GM21423 (cell line): ENCODE measurements around the gene SCFD2.
"Not testable (repeated sequence)": the region's sequence is repeated elsewhere in the genome, so short reads cannot be mapped to it uniquely, and the experiment has no call there.

Experiments used
- ATAC-seq: cut with Tn5 transposase; IDR thresholded peaks from one replicate; pipeline ENCODE4 v1.9.1; 2021; ENCODE audit warnings: mild to moderate bottlenecking, moderate library complexity; ENCODE audit not compliant: unreplicated experiment

Gene SCFD2

GRCh38 chr4:53150631-53151488, 215.0 kb downstream of the SCFD2 start:
- no peak for ATAC-seq

GRCh38 chr4:53147711-53148110, 218.2 kb downstream of the SCFD2 start:
- no peak for ATAC-seq

GRCh38 chr4:53147197-53147596, 218.7 kb downstream of the SCFD2 start:
- ATAC-seq = no peak

- no peak for ATAC-seq
Observed at GRCh38 chr4:53141308-53141707, 224.6 kb downstream of the SCFD2 start.

- ATAC-seq = not testable (repeated sequence)
Observed at GRCh38 chr4:53139256-53139655, 226.6 kb downstream of the SCFD2 start.

GRCh38 chr4:53137468-53137867, 228.4 kb downstream of the SCFD2 start:
- ATAC-seq = no peak

DNA sequence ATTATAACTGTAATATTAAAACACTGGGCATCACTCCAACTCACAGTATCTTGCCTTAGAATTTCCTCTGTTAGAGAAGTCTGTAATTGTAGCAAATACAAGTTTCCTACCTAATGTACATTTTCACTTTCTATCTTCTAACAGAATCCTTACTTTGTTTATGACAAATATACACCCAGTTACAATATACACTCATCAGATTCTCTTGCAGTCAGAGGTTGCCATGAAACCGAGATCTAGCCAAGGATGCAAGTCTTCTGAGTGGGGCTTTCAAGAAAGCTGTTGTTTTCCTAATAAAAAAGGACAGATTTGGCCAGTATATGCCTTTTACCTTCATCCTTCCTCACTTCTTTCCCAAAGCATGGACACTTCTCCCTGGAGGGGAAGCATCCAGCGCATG, 228.9 kb downstream of the SCFD2 start:
- ATAC-seq = no peak

DNA sequence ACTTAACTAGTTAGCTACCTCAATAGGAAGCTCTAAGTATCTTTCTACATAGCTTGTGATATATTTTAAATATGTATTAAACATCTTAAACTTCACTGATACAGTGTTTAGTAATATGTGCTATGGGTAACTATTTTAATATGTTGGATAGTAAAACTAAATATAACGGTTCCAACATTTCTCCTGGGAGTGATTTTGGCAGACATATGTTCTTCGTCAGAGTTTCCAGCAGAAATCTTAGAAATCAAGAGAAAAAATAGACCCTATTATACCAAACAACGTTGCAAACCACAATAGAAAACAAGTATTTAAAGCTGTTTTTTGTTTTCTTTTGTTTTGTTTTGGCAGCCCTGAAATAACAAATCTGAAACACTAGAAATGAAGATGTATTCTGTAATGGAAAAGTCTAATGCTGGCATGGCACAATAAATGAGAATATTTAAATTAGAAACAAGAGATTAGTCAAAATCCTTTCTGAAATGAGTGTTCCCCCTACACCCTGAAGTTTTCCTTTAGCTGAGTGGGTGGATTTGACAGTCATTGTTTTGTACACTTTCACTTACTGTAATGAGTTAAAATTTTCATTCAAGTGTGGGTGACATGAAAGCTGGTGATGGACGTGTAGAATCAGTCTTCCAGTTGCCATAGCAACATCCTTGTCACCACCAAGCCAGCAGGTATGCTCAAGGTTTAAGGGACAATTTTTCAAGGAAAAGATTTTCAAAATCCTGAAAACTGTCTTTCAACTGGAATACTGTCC, 233.5 kb downstream of the SCFD2 start:
- no peak for ATAC-seq

GRCh38 chr4:53131562-53131925, 234.3 kb downstream of the SCFD2 start:
- no peak for ATAC-seq

DNA sequence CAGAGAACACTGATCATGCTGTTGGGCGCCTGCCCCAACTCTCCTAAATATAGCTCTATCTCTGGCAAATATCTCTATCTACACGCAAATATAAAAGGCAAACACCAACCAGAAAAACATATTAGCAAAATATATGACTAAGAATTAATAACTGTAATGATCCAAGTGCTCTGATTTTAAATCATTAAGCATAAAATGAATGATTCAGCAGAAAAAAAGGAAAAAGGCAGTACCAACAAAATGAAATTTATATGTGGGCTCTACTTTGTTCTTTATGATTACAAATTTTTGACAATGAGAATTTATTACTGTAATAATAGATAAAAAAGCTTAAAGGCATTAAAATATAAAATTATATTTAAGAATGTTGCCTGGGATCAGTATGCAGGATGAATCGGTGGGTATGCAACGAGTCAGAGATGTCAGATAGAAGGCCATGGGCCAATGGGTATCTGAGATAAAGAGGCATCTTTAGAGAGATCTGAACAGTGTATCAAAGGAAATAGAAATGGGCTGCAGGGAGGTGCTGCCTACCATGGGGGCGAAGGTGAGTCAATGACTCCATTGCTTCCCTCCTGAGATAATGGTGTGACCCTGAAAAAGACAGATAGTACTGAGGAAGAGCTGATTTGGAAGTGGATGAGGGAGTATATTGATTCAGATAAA, 234.8 kb downstream of the SCFD2 start:
- no peak for ATAC-seq

GRCh38 chr4:53128706-53129357, 237.0 kb downstream of the SCFD2 start:
- ATAC-seq = no peak

DNA sequence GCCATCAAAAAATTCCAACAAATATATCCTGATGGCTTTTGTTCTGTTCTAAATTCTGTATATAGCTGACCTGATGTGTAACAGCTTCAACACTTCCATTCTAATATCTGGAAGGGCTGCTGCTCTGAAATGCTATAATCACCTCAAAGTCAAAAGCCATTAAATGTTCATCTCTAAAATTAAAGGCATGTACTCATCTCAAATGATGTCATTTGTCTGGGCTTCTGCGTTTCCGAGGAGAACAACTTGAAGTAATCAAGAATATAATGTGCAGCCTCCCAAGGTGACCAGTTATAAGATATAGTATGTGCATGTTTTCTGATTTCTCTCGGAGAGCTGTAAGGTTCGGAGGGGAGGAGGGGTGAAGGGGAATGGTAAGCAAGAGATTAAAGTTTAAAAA, 237.6 kb downstream of the SCFD2 start:
- ATAC-seq = no peak

- ATAC-seq = no peak
Observed at GRCh38 chr4:53127365-53127764, 238.5 kb downstream of the SCFD2 start.

DNA sequence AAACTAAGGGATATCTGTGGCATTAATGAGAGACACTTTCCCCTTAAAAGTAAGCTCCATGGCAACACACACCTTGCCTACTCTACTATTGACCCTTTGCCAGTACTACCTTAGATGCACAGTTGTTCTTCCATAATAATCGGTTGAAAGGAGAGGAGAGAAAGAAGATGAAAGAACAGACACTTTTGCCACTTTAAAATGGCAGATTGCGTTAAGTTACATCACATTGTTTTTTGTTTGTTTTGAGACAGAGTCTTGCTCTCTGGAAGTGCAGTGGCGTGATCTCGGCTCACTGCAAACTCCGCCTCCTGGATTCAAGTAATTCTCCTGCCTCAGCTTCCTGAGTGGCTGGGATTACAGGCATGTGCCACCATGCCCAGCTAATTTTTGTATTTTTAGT, 239.8 kb downstream of the SCFD2 start:
- ATAC-seq = no peak

DNA sequence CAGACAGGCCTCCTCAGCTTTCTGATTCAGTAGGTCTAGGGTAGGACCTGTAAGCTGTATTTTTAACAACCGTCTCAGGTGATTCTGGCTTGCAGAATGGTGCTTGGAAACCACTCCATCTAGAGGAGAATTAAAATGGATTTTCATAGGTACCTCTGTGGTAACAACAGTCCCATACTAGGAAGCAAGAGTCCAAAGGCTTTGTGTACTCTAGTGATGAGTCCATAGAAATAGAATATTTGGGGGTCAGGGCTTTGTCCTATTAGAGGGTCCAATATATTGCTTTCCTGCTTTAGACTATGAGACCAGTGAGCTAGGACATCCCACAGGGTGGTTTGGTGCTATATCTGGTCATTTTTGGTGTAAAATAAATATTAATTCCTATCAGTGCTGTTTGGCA, 242.0 kb downstream of the SCFD2 start:
- ATAC-seq = no peak

DNA sequence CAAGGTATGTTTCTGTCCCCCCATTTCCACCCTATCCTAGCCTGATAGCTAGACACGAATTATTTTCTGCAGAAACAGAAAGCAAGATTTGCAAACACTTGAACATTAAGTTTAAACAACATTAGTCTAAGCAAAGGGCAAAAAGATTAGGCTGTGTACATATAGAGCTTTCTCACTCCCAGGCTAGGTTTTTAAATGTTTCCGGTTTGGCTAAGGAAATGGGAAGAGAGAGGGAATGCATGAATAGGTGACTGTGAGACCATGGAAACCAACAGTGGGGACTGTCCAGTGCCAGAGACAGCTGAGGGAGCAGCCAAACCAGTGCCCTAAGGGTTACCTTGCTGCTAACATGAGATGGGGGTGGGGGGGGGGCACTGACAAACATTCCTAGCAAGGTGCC, 242.7 kb downstream of the SCFD2 start:
- ATAC-seq = no peak

- no peak for ATAC-seq
Observed at GRCh38 chr4:53122280-53123116, 243.4 kb downstream of the SCFD2 start.

DNA sequence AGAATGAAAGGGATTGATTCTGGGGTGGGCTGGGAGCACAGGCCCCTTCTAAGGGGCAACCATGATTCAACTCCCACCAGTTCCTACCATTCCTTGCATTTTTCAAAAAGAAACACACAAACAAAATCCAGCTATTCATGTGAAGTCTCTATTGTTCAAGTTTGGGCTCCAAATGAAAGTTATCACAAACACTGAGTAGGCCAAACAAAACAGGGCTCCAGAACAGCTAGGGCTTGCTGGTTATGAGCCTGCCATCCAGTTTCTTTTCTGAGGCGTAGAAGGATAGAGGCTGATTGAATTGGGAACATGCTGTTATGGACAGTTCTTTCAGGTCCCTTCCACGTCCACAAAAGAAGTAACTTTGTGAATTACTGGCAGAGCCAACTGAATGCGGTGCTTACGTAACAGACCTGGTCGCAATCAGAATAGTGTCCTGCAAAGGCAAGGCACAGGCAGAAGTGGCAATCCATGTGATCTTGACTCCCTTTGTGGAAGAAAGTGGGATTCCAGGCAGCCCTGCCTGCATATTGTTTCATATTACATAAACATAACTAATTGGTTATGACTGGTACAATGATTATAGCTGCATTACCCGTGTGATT, 244.5 kb downstream of the SCFD2 start:
- no peak for ATAC-seq

DNA sequence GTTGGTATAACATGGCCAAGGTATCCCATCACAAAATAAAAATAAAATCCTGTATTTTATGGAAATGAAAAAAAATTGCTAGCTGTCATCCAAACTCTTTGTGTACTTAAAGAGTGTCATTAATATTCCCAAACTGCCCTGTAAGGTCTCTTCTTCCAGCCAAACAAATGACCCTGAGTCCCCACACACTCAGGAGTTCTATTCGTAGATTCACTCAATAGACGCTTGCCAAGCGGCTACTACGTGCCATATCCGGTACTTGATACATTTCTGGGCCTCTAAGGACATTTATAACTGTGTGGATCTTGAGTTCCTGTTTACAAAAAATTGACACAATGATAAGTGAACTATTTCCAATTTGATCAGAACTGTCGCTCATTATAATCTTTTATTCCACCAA, 245.1 kb downstream of the SCFD2 start:
- ATAC-seq = no peak

DNA sequence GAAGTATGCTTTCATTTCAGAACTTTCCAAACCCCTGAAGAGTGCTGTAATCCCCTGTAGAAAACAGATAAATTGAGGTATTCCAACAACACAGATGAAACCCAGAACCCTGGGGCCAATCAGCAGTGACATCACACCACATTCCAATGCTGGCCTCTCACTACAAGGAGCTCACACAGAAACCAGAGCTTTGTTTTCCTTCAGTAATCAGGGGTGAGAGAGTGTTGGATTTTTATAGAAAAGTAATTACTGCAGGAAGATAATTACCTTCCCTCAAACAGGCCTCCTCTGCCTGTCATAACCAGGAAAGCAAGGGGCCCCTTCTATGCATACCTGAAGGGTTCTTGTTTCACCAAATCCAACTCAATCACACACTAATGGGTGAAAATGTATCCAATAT, 246.2 kb downstream of the SCFD2 start:
- no peak for ATAC-seq
